ENCODE data around the gene TEX22. TPM values are rescaled to one million over a fixed set of nuclear protein-coding genes. Genes with fewer than 3 reads are reported as not detected.

TEX22 gene
- polyA plus RNA-seq, 3 donors = 0.52 to 2.2 (median 0.57) TPM

GRCh38 chr14:105349992-105350391, 48.3 kb upstream of the TEX22 start:
- peaks cover 18% of the 10 kb centered on the region for H4K20me1 ChIP-seq (ENCODE audit: insufficient read depth, low read length)
- Mint-ChIP-seq H3K36me3 (peaks cover 6 to 15% of the 10 kb centered on the region in 2 donors), H3K27me3 (ENCODE audit: low read depth in 3 of 3) (peaks cover 0 to 6% (median 0%) of the 10 kb centered on the region in 3 donors), H3K4me3 (no peak overlapping the region), H3K27ac (no peak overlapping the region), H3K9me3 (peaks cover 0 to 8% (median 5%) of the 10 kb centered on the region in 7 donors), H3K4me1 (peaks cover 2% of the 10 kb centered on the region)
- intact Hi-C loops (cut with micrococcal nuclease) = no loop called here
- WGBS (ENCODE audit: insufficient coverage) = 96% methylated on average over 11 of the region's 11 CpGs
- DNase-seq = no peak
- no peaks in the 10 kb centered on the region for H3K79me2 ChIP-seq (ENCODE audit: insufficient read depth, low read length)
- H3K9me3 ChIP-seq (replicated peaks in 1 of 2; ENCODE audit: control insufficient read depth in 1 of 2, insufficient read depth in 1 of 2, low read length in 2 of 2) = peaks cover 0 to 4% of the 10 kb centered on the region in 2 donors
- H3K36me3 ChIP-seq (replicated peaks in 1 of 2; ENCODE audit: control insufficient read depth in 1 of 2, insufficient read depth in 2 of 2, low read length in 2 of 2) = peaks cover 0 to 8% of the 10 kb centered on the region in 2 donors
- no peak overlapping the region for H3K27ac ChIP-seq (ENCODE audit: low read depth in 1 of 2, low read length in 2 of 2)
- TF ChIP-seq CTCF (IDR thresholded peaks at IDR 0.05) = no peak
- no peaks in the 10 kb centered on the region for H3K27me3 ChIP-seq (ENCODE audit: control insufficient read depth in 2 of 2, insufficient read depth in 2 of 2, low read length in 2 of 2)
- H3K4me3 ChIP-seq (replicated peaks in 1 of 3; ENCODE audit: low read depth in 2 of 3, low read length in 3 of 3) = no peak overlapping the region
- no peak overlapping the region for H3K9ac ChIP-seq (ENCODE audit: insufficient read depth, low read length, poor library complexity, severe bottlenecking)
- peaks cover 3 to 4% of the 10 kb centered on the region in 2 donors for H3K4me1 ChIP-seq (ENCODE audit: control insufficient read depth in 1 of 2, insufficient read depth in 2 of 2, low read length in 2 of 2)
- no peak overlapping the region for H3K4me2 ChIP-seq (replicated peaks; ENCODE audit: extremely low read depth, low read length, poor library complexity, severe bottlenecking)
- no peak overlapping the region for H2AFZ ChIP-seq (ENCODE audit: insufficient read depth, low read depth, low read length, poor library complexity, severe bottlenecking)

- Histone ChIP-seq H3K36me3 (replicated peaks in 1 of 2; ENCODE audit: control insufficient read depth in 1 of 2, insufficient read depth in 2 of 2, low read length in 2 of 2) (peaks cover 0 to 8% of the 10 kb centered on the region in 2 donors), H3K9me3 (replicated peaks in 1 of 2; ENCODE audit: control insufficient read depth in 1 of 2, insufficient read depth in 1 of 2, low read length in 2 of 2) (no peaks in the 10 kb centered on the region), H3K27me3 (ENCODE audit: control insufficient read depth in 2 of 2, insufficient read depth in 2 of 2, low read length in 2 of 2) (no peaks in the 10 kb centered on the region), H4K20me1 (ENCODE audit: insufficient read depth, low read length) (peaks cover 18% of the 10 kb centered on the region), H3K4me1 (ENCODE audit: control insufficient read depth in 1 of 2, insufficient read depth in 2 of 2, low read length in 2 of 2) (peaks cover 3 to 4% of the 10 kb centered on the region in 2 donors), H3K4me3 (replicated peaks in 1 of 3; ENCODE audit: low read depth in 2 of 3, low read length in 3 of 3) (no peak overlapping the region), H3K79me2 (ENCODE audit: insufficient read depth, low read length) (no peaks in the 10 kb centered on the region), H3K4me2 (replicated peaks; ENCODE audit: extremely low read depth, low read length, poor library complexity, severe bottlenecking) (no peak overlapping the region), H3K27ac (ENCODE audit: low read depth in 1 of 2, low read length in 2 of 2) (no peak overlapping the region), H3K9ac (ENCODE audit: insufficient read depth, low read length, poor library complexity, severe bottlenecking) (no peak overlapping the region), H2AFZ (ENCODE audit: insufficient read depth, low read depth, low read length, poor library complexity, severe bottlenecking) (no peak overlapping the region)
- H3K9me3 Mint-ChIP-seq = peaks cover 0 to 2% (median 0%) of the 10 kb centered on the region in 7 donors
- 93% methylated on average over 31 of the region's 37 CpGs for WGBS (ENCODE audit: insufficient coverage)
- peaks cover 2% of the 10 kb centered on the region for H3K4me1 Mint-ChIP-seq
- no peak overlapping the region for H3K27ac Mint-ChIP-seq
- intact Hi-C loops (cut with micrococcal nuclease) = no loop called here
- peaks cover 0 to 5% (median 0%) of the 10 kb centered on the region in 3 donors for H3K27me3 Mint-ChIP-seq (ENCODE audit: low read depth in 3 of 3)
- H3K36me3 Mint-ChIP-seq = peaks cover 10 to 19% of the 10 kb centered on the region in 2 donors
- no peak overlapping the region for H3K4me3 Mint-ChIP-seq
- TF ChIP-seq CTCF (IDR thresholded peaks at IDR 0.05) = no peak
- no peak for DNase-seq
Measured at GRCh38 chr14:105350450-105351244, 47.7 kb upstream of the TEX22 start.
